IMR-90 (cell line): ENCODE measurements around the gene SMIM7. TPM values are rescaled to one million over a fixed set of nuclear protein-coding genes. Genes with fewer than 3 reads are reported as not detected.
A peak's percentile ranks its signal among the peaks of the same experiment; 100 is the strongest.

ENCODE experiments used
- ATAC-seq: fragments of 200-7000 bp; cut with Tn5 transposase; 2 replicates; pipeline ENCODE4 v1.9.1; 2020; ENCODE audit warnings: low read depth, mild to moderate bottlenecking, moderate library complexity
- BruUV-seq: library from RNA; stranded (reverse); fragments of 400-500 nt; replicated peaks from 2 replicates; lab custom pipeline; 2021; lab: Mats Ljungman, UMichigan
- CTCF ChIA-PET: fragments of 300-600 bp; formaldehyde crosslinking; extraction: SDS; loops from one replicate; lab custom pipeline; 2021; ENCODE audit warnings: antibody characterized with exemption; lab: Yijun Ruan, JAX
- POLR2A ChIA-PET: fragments of 300-600 bp; sonication (Branson Sonifier 250); formaldehyde crosslinking; loops from one replicate; lab custom pipeline; 2022; ENCODE audit warnings: antibody characterized with exemption; ENCODE audit not compliant: unreplicated experiment; lab: Charles Lee
- DNase-seq: peaks from one replicate; pipeline ENCODE4 v3.0.0; 2013
- H2AFZ ChIP-seq: replicated peaks from 2 replicates; pipeline ENCODE3; 2013; ENCODE audit warnings: low read length, mild to moderate bottlenecking; ENCODE audit not compliant: poor library complexity
- H2AK5ac ChIP-seq: 2 replicates; pipeline ENCODE4 v1.6.1; 2013; ENCODE audit warnings: low read depth, low read length, inconsistent platforms
- H2AK9ac ChIP-seq: replicated peaks from 2 replicates; pipeline ENCODE3; 2013; ENCODE audit warnings: mild to moderate bottlenecking, low read depth, low read length, moderate library complexity; ENCODE audit not compliant: poor library complexity
- H2BK120ac ChIP-seq: 2 replicates; pipeline ENCODE4 v1.6.1; 2013; ENCODE audit warnings: low read depth, low read length, inconsistent platforms
- H2BK15ac ChIP-seq: 3 replicates; pipeline ENCODE4 v1.6.1; 2013; ENCODE audit warnings: low read depth, low read length, inconsistent platforms
- H2BK20ac ChIP-seq: 2 replicates; pipeline ENCODE4 v1.6.1; 2013; ENCODE audit warnings: low read depth, mild to moderate bottlenecking, inconsistent platforms, low read length, moderate library complexity
- H2BK5ac ChIP-seq: 2 replicates; pipeline ENCODE4 v1.6.1; 2013; ENCODE audit warnings: mild to moderate bottlenecking, low read depth, low read length, inconsistent platforms; ENCODE audit not compliant: poor library complexity, severe bottlenecking
- H3K14ac ChIP-seq: replicated peaks from 2 replicates; pipeline ENCODE4 v1.6.1; 2013; ENCODE audit warnings: low read depth, low read length, inconsistent platforms
- H3K18ac ChIP-seq: 2 replicates; pipeline ENCODE4 v1.6.1; 2013; ENCODE audit warnings: low read depth, low read length, control low read depth
- H3K23ac ChIP-seq: 2 replicates; pipeline ENCODE4 v1.6.1; 2013; ENCODE audit warnings: low read depth, low read length, inconsistent platforms
- H3K27ac ChIP-seq: 2 replicates; pipeline ENCODE4 v1.5.1; 2013; ENCODE audit warnings: mild to moderate bottlenecking, control low read depth, low read length; ENCODE audit not compliant: insufficient read depth
- H3K27me3 ChIP-seq: 2 replicates; pipeline ENCODE4 v1.6.1; 2013; ENCODE audit warnings: low read length; ENCODE audit not compliant: control insufficient read depth, insufficient read depth
- H3K36me3 ChIP-seq: 2 replicates; pipeline ENCODE4 v1.6.1; 2013; ENCODE audit warnings: low read length, mixed read lengths; ENCODE audit not compliant: control insufficient read depth, insufficient read depth
- H3K4ac ChIP-seq: 2 replicates; pipeline ENCODE4 v1.6.1; 2013; ENCODE audit warnings: low read depth, low read length, inconsistent platforms
- H3K4me1 ChIP-seq: 2 replicates; pipeline ENCODE4 v1.6.1; 2013; ENCODE audit warnings: low read length, mixed read lengths; ENCODE audit not compliant: control insufficient read depth, insufficient read depth
- H3K4me2 ChIP-seq: 2 replicates; pipeline ENCODE4 v1.6.1; 2013; ENCODE audit warnings: low read depth, mild to moderate bottlenecking, control low read depth, low read length, moderate library complexity
- H3K4me3 ChIP-seq: 2 replicates; pipeline ENCODE4 v1.5.1; 2013; ENCODE audit warnings: low read depth, mild to moderate bottlenecking, control low read depth, low read length, moderate library complexity; ENCODE audit not compliant: insufficient read depth
- H3K56ac ChIP-seq: 2 replicates; pipeline ENCODE4 v1.6.1; 2013; ENCODE audit warnings: low read length, inconsistent platforms; ENCODE audit not compliant: insufficient read depth; ENCODE audit errors: extremely low read depth
- H3K79me1 ChIP-seq, 2 experiments: 2 replicates each; pipeline ENCODE4 v1.6.1; 2013; ENCODE audit warnings: low read length in 2 of 2, inconsistent platforms in 1 of 2, low read depth in 1 of 2
- H3K9ac ChIP-seq: 2 replicates; pipeline ENCODE4 v1.6.1; 2013; ENCODE audit warnings: low read depth, low read length, control low read depth
- H3K9me1 ChIP-seq: 2 replicates; pipeline ENCODE4 v1.6.1; 2013; ENCODE audit warnings: low read length, inconsistent platforms; ENCODE audit not compliant: insufficient read depth
- H3K9me3 ChIP-seq: 2 replicates; pipeline ENCODE4 v1.6.1; 2013; ENCODE audit warnings: low read length; ENCODE audit not compliant: control insufficient read depth, insufficient read depth
- H4K20me1 ChIP-seq: 2 replicates; pipeline ENCODE4 v1.6.1; 2013; ENCODE audit warnings: low read length, inconsistent platforms; ENCODE audit not compliant: insufficient read depth
- H4K5ac ChIP-seq: 2 replicates; pipeline ENCODE4 v1.6.1; 2013; ENCODE audit warnings: mild to moderate bottlenecking, low read depth, low read length, control low read depth
- H4K8ac ChIP-seq, 2 experiments: 2 replicates each; pipeline ENCODE4 v1.6.1; 2013; ENCODE audit warnings: low read depth in 2 of 2, low read length in 2 of 2, control low read depth in 1 of 2, inconsistent platforms in 1 of 2
- H4K91ac ChIP-seq: 2 replicates; pipeline ENCODE4 v1.6.1; 2013; ENCODE audit warnings: low read depth, low read length, inconsistent platforms; ENCODE audit not compliant: insufficient read depth
- CEBPB ChIP-seq: IDR thresholded peaks from 2 replicates; pipeline ENCODE4 v1.6.1; 2012; ENCODE audit warnings: low read depth, low read length, improper control_type of control experiment
- CHD1 ChIP-seq: IDR thresholded peaks from 2 replicates; pipeline ENCODE4 v1.6.1; 2012; ENCODE audit warnings: low read depth, low read length, improper control_type of control experiment
- FOS ChIP-seq: fragments of 150-350 bp; IDR thresholded peaks from 2 replicates; pipeline ENCODE4 v1.6.1; 2016; ENCODE audit warnings: low read depth, low read length
- MAFK ChIP-seq: IDR thresholded peaks from 2 replicates; pipeline ENCODE4 v1.6.1; 2012; ENCODE audit warnings: low read depth, low read length, improper control_type of control experiment
- MAZ ChIP-seq: IDR thresholded peaks from 2 replicates; pipeline ENCODE4 v1.6.1; 2012; ENCODE audit warnings: low read depth, mild to moderate bottlenecking, low read length, improper control_type of control experiment, moderate library complexity, borderline replicate concordance
- RAD21 ChIP-seq: IDR thresholded peaks from 2 replicates; pipeline ENCODE4 v1.6.1; 2012; ENCODE audit warnings: low read length, improper control_type of control experiment
- WGBS, 2 experiments: methylation state at CpG; one replicate each; pipeline versions ENCODE4 v1.1.5 to v1.1.7; 2013; ENCODE audit warnings: missing lambda C conversion rate in 2 of 2; ENCODE audit not compliant: insufficient read length in 1 of 2; ENCODE audit errors: extremely low coverage in 2 of 2; 5-methylcytosine and 5-hydroxymethylcytosine counted together
- dilution Hi-C: fragments of 300-500 bp; cut with HindIII; formaldehyde crosslinking; loops from one replicate; pipeline ENCODE4 v1.14.3; 2018; ENCODE audit warnings: low sequenced_read_pairs; ENCODE audit not compliant: unreplicated experiment
- in situ Hi-C: fragments of 300-500 bp; cut with MboI; formaldehyde crosslinking; loops from 3 replicates; pipeline ENCODE4 v1.14.3; 2019; ENCODE audit warnings: low sequenced_read_pairs, inconsistent platforms, mixed read lengths
- intact Hi-C: fragments of 100-400 bp; cut with micrococcal nuclease; formaldehyde crosslinking; loops from 2 replicates; pipeline ENCODE4 v1.10.0; 2022
- polyA plus RNA-seq, 3 experiments: library from polyadenylated mRNA; depleted of rRNA; stranded (reverse); fragments of >200 nt; gene quantifications; 2 replicates each; pipeline ENCODE4 v1.2.3, GENCODE V29; 2012; ENCODE audit warnings: low replicate concordance in 1 of 3
- total RNA-seq: library from RNA; depleted of rRNA; stranded (reverse); fragments of >200 nt; gene quantifications from 2 replicates; pipeline ENCODE4 v1.2.3, GENCODE V29; 2012
- TF ChIP-seq, protein P1 (sequence below): fragments of 150-350 bp; IDR thresholded peaks from 2 replicates; pipeline ENCODE4 v1.6.1; 2016; ENCODE audit warnings: low read depth, mild to moderate bottlenecking, low read length, moderate library complexity, borderline replicate concordance
- TF ChIP-seq, protein P2 (sequence below): fragments of 150-350 bp; IDR thresholded peaks from 2 replicates; pipeline ENCODE4 v1.6.1; 2017; ENCODE audit warnings: mild to moderate bottlenecking, antibody characterized with exemption, low read length, low read depth
- TF ChIP-seq, protein P3 (sequence below): conservative IDR thresholded peaks from 2 replicates; pipeline ENCODE4 v1.5.1; 2012; ENCODE audit warnings: mild to moderate bottlenecking, low read depth, low read length, improper control_type of control experiment

The SMIM7 gene
- total and polyA plus RNA-seq, 2 of the 4 experiments (the other 2 are of a cell fraction) = 55.7 to 64.8 TPM

DNA sequence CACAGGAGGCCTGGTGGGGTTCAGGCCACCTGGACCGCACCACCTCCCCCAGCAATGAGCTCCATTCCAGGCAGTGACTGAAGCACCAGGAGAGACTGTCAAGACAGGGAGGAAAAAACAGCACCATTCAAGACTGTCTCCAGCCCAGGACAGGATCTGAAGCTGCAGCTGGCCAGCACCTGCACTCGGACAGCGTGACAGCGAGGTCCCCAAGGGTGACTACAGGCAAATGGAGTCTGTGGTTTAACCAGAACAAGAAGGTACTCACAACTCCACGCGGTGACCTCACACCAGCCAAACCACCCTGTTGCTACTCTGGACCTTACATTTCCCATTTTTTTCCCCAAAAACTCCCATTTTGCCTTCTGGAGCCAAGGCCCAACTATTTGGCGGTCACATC lies 41.7 kb downstream of the SMIM7 start:
- H2BK120ac ChIP-seq = no peak overlapping the region
- H3K18ac ChIP-seq = no peak overlapping the region
- H4K20me1 ChIP-seq = peaks cover 99% of the 10 kb centered on the region
- H3K9me1 ChIP-seq = peaks cover 69% of the 10 kb centered on the region
- no peaks in the 10 kb centered on the region for H3K9me3 ChIP-seq
- ATAC-seq (no peak), DNase-seq (no peak)
- BruUV-seq = no TSS peak
- no peak overlapping the region for H2BK5ac ChIP-seq
- no peak overlapping the region for H4K5ac ChIP-seq
- peak overlapping the region; percentile 52 for H2AK9ac ChIP-seq
- peaks cover 30 to 96% of the 10 kb centered on the region in 2 experiments for H3K79me1 ChIP-seq
- dilution Hi-C loops (no loop called here), intact Hi-C loops (no loop called here), in situ Hi-C loops (no loop called here)
- ChIA-PET POLR2A (no interaction called here), CTCF (no interaction called here)
- H3K23ac ChIP-seq = no peak overlapping the region
- no peak overlapping the region for H3K4me3 ChIP-seq
- H3K4me1 ChIP-seq = peaks cover 6% of the 10 kb centered on the region; the same call in 1 of the 2 replicates
- no peak overlapping the region for H2BK15ac ChIP-seq
- no peaks in the 10 kb centered on the region for H3K27me3 ChIP-seq
- H3K27ac ChIP-seq = no peak overlapping the region
- H2BK20ac ChIP-seq = no peak overlapping the region
- no peak overlapping the region for H3K14ac ChIP-seq
- H4K8ac ChIP-seq = no peak overlapping the region
- 100% methylated on average over 1 of the region's 7 CpGs; no CpG with 5 or more reads in 1 of the 2 experiments for WGBS, 2 experiments
- no peaks in the 10 kb centered on the region for H3K36me3 ChIP-seq
- TF ChIP-seq, protein P1, sequence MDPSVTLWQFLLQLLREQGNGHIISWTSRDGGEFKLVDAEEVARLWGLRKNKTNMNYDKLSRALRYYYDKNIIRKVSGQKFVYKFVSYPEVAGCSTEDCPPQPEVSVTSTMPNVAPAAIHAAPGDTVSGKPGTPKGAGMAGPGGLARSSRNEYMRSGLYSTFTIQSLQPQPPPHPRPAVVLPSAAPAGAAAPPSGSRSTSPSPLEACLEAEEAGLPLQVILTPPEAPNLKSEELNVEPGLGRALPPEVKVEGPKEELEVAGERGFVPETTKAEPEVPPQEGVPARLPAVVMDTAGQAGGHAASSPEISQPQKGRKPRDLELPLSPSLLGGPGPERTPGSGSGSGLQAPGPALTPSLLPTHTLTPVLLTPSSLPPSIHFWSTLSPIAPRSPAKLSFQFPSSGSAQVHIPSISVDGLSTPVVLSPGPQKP = no peak
- no peak for TF ChIP-seq CEBPB
- no peak for TF ChIP-seq MAZ
- TF ChIP-seq, protein P2, sequence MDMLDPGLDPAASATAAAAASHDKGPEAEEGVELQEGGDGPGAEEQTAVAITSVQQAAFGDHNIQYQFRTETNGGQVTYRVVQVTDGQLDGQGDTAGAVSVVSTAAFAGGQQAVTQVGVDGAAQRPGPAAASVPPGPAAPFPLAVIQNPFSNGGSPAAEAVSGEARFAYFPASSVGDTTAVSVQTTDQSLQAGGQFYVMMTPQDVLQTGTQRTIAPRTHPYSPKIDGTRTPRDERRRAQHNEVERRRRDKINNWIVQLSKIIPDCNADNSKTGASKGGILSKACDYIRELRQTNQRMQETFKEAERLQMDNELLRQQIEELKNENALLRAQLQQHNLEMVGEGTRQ = no peak
- TF ChIP-seq FOS = no peak
- TF ChIP-seq MAFK = no peak
- TF ChIP-seq RAD21 = no peak
- TF ChIP-seq, protein P3, sequence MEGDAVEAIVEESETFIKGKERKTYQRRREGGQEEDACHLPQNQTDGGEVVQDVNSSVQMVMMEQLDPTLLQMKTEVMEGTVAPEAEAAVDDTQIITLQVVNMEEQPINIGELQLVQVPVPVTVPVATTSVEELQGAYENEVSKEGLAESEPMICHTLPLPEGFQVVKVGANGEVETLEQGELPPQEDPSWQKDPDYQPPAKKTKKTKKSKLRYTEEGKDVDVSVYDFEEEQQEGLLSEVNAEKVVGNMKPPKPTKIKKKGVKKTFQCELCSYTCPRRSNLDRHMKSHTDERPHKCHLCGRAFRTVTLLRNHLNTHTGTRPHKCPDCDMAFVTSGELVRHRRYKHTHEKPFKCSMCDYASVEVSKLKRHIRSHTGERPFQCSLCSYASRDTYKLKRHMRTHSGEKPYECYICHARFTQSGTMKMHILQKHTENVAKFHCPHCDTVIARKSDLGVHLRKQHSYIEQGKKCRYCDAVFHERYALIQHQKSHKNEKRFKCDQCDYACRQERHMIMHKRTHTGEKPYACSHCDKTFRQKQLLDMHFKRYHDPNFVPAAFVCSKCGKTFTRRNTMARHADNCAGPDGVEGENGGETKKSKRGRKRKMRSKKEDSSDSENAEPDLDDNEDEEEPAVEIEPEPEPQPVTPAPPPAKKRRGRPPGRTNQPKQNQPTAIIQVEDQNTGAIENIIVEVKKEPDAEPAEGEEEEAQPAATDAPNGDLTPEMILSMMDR = no peak
- no peak for TF ChIP-seq CHD1
- no peak overlapping the region for H2AK5ac ChIP-seq
- no peak overlapping the region for H2AFZ ChIP-seq
- H3K56ac ChIP-seq = no peak overlapping the region
- H3K9ac ChIP-seq = no peak overlapping the region
- no peak overlapping the region for H3K4ac ChIP-seq
- H4K91ac ChIP-seq = no peak overlapping the region
- H3K4me2 ChIP-seq = no peak overlapping the region
